Fibroblast of lung (primary cell): ENCODE data around the gene DCAF8. TPM values are rescaled to one million over a fixed set of nuclear protein-coding genes. Genes with fewer than 3 reads are reported as not detected.

ENCODE experiments used
- DNase-seq, 2 donors: peaks; one replicate each; pipeline versions ENCODE4 v3.0.0 to v3.0.0-alpha.2; 2010; ENCODE audit warnings: low read depth in 2 of 2
- H2AFZ ChIP-seq: 2 replicates; pipeline ENCODE4 v1.5.1; 2012; ENCODE audit warnings: low read length, control low read depth, inconsistent platforms
- H3K27ac ChIP-seq: 2 replicates; pipeline ENCODE4 v1.5.1; 2011; ENCODE audit warnings: low read length, control low read depth; ENCODE audit not compliant: insufficient read depth
- H3K27me3 ChIP-seq: 2 replicates; pipeline ENCODE4 v1.5.1; 2011; ENCODE audit warnings: mild to moderate bottlenecking, low read length; ENCODE audit not compliant: control insufficient read depth, insufficient read depth
- H3K36me3 ChIP-seq: 2 replicates; pipeline ENCODE4 v1.5.1; 2011; ENCODE audit warnings: low read length; ENCODE audit not compliant: control insufficient read depth, insufficient read depth
- H3K4me1 ChIP-seq: 2 replicates; pipeline ENCODE4 v1.5.1; 2011; ENCODE audit warnings: low read length; ENCODE audit not compliant: control insufficient read depth, insufficient read depth; ENCODE audit errors: extremely low read depth
- H3K4me2 ChIP-seq: 2 replicates; pipeline ENCODE4 v1.5.1; 2011; ENCODE audit warnings: low read length, control low read depth; ENCODE audit not compliant: insufficient read depth; ENCODE audit errors: extremely low read depth
- H3K4me3 ChIP-seq, 4 experiments: fragments of 200-600 bp in 1 of 4; sonication (generic) in 1 of 4; replicated peaks in 1 of 4; 2 replicates each; pipeline ENCODE4 v1.5.1; 2011 to 2016; ENCODE audit warnings: low read length in 4 of 4, low read depth in 3 of 4, mild to moderate bottlenecking in 3 of 4, control low read depth in 2 of 4, inconsistent platforms in 1 of 4, mixed read lengths in 1 of 4; ENCODE audit not compliant: insufficient read depth in 1 of 4; ENCODE audit errors: control extremely low read depth in 1 of 4
- H3K79me2 ChIP-seq: 2 replicates; pipeline ENCODE4 v1.5.1; 2012; ENCODE audit warnings: mild to moderate bottlenecking, low read length, inconsistent platforms; ENCODE audit not compliant: control insufficient read depth, insufficient read depth
- H3K9ac ChIP-seq: 2 replicates; pipeline ENCODE4 v1.5.1; 2011; ENCODE audit warnings: mild to moderate bottlenecking, low read length, control low read depth; ENCODE audit not compliant: insufficient read depth
- H3K9me3 ChIP-seq: 2 replicates; pipeline ENCODE4 v1.5.1; 2012; ENCODE audit warnings: low read depth, low read length; ENCODE audit not compliant: control insufficient read depth, insufficient read depth
- H4K20me1 ChIP-seq: 2 replicates; pipeline ENCODE4 v1.5.1; 2011; ENCODE audit warnings: low read length; ENCODE audit not compliant: control insufficient read depth, insufficient read depth; ENCODE audit errors: extremely low read depth
- CTCF ChIP-seq, 2 donors: IDR thresholded peaks in 1 of 2; conservative IDR thresholded peaks in 1 of 2; 1 replicate in 1 of 2; 2 replicates in 1 of 2; pipeline ENCODE4 v1.5.1; 2011 to 2012; ENCODE audit warnings: low read length in 2 of 2, control low read depth in 1 of 2, inconsistent platforms in 1 of 2, low read depth in 1 of 2, mild to moderate bottlenecking in 1 of 2
- EZH2 ChIP-seq: IDR thresholded peaks from 2 replicates; pipeline ENCODE4 v1.5.1; 2012; ENCODE audit warnings: low read length, control low read depth, mild to moderate bottlenecking; ENCODE audit errors: missing control alignments
- polyA plus RNA-seq, 2 donors: library from polyadenylated mRNA; depleted of rRNA in 1 of 2; stranded (reverse) in 1 of 2; unstranded in 1 of 2; fragments of >200 nt; gene quantifications; 2 replicates each; pipeline ENCODE4 v1.2.1, GENCODE V29; 2011 to 2012; ENCODE audit warnings: missing spikeins in 1 of 2
- total RNA-seq: library from RNA; depleted of rRNA; stranded (reverse); fragments of >200 nt; gene quantifications from 2 replicates; pipeline ENCODE4 v1.2.1, GENCODE V29; 2014

The DCAF8 gene
- total and polyA plus RNA-seq, 2 donors (not counting 1 experiment from before 2014, with no cell fraction given) = 72.6 to 89.8 TPM

DNA sequence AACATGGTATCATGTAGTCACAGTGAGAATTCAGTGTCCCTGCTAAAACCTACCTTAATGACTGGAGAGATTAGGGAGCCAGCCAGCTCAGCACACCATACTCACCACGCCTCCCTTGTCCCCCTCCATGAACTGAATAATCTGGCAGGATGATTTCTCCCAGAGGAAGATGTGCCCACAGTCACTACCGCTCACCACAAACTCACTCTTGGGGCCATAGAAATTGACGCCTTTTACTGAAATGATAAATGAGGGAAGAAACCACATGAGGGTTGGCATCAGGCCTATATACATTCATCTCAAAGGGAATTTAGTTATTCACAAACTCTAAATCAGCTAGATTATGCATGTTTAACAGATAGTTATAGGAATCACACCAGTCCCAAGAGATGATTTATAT lies 39.8 kb downstream of the DCAF8 start:
- no peak for TF ChIP-seq EZH2
- no peak for TF ChIP-seq CTCF (conservative IDR thresholded peaks at IDR 0.05 in 1 of 2, IDR thresholded peaks at IDR 0.05 in 1 of 2; ENCODE audit: low read depth in 1 of 2, low read length in 2 of 2)
- no peak overlapping the region for H3K27ac ChIP-seq
- no peak overlapping the region for H3K4me3 ChIP-seq
- H3K4me2 ChIP-seq = no peak overlapping the region
- H4K20me1 ChIP-seq = no peaks in the 10 kb centered on the region
- H3K79me2 ChIP-seq = no peaks in the 10 kb centered on the region
- no peak overlapping the region for H2AFZ ChIP-seq
- DNase-seq = peak in 1 of 2 donors; percentile 79
- no peaks in the 10 kb centered on the region for H3K27me3 ChIP-seq
- peaks cover 9% of the 10 kb centered on the region for H3K4me1 ChIP-seq
- H3K9me3 ChIP-seq = no peaks in the 10 kb centered on the region
- peaks cover 16% of the 10 kb centered on the region for H3K36me3 ChIP-seq
- H3K9ac ChIP-seq = no peak overlapping the region

DNA sequence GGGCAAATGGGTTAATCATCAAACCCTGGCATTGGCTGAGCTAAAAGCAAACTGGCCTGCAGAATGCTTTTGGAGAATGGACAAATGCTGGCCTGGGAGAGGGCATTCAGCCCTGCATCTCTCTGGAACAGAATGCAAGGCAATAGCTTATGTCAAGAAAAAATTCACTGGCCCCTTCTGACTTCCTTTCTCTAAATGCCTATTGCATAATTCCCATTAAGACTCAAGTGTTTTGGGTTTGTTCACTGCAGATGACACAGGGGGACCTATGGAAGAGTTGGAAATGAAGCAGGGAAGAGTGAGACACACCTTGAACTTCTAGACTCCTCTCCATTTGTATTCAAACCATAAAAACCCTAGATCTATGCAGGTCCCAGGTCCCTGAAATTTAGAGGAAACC lies 41.3 kb downstream of the DCAF8 start:
- H3K9me3 ChIP-seq = no peaks in the 10 kb centered on the region
- H3K4me3 ChIP-seq = no peak overlapping the region
- DNase-seq = no peak
- no peaks in the 10 kb centered on the region for H4K20me1 ChIP-seq
- H3K27ac ChIP-seq = no peak overlapping the region
- TF ChIP-seq EZH2 (no peak), CTCF (conservative IDR thresholded peaks at IDR 0.05 in 1 of 2, IDR thresholded peaks at IDR 0.05 in 1 of 2; ENCODE audit: low read depth in 1 of 2, low read length in 2 of 2) (no peak)
- no peak overlapping the region for H2AFZ ChIP-seq
- H3K79me2 ChIP-seq = no peaks in the 10 kb centered on the region
- H3K36me3 ChIP-seq = peaks cover 13% of the 10 kb centered on the region
- peaks cover 9% of the 10 kb centered on the region for H3K4me1 ChIP-seq
- H3K27me3 ChIP-seq = no peaks in the 10 kb centered on the region
- H3K4me2 ChIP-seq = no peak overlapping the region
- H3K9ac ChIP-seq = no peak overlapping the region

- Histone ChIP-seq H3K4me2 (no peak overlapping the region), H3K9ac (no peak overlapping the region), H3K27ac (no peak overlapping the region), H3K4me3 (no peak overlapping the region), H3K27me3 (no peaks in the 10 kb centered on the region), H3K4me1 (peaks cover 9% of the 10 kb centered on the region), H3K9me3 (no peaks in the 10 kb centered on the region), H3K36me3 (peaks cover 13% of the 10 kb centered on the region), H4K20me1 (no peaks in the 10 kb centered on the region), H2AFZ (no peak overlapping the region), H3K79me2 (no peaks in the 10 kb centered on the region)
- DNase-seq = no peak
- TF ChIP-seq EZH2 (no peak), CTCF (conservative IDR thresholded peaks at IDR 0.05 in 1 of 2, IDR thresholded peaks at IDR 0.05 in 1 of 2; ENCODE audit: low read depth in 1 of 2, low read length in 2 of 2) (no peak)
Measured at GRCh38 chr1:160220301-160220700, 42.0 kb downstream of the DCAF8 start.
